ENCODE data around the gene TM4SF5. TPM values are rescaled to one million over a fixed set of nuclear protein-coding genes. Genes with fewer than 3 reads are reported as not detected.

TM4SF5 gene
- polyA plus RNA-seq, 3 donors = not detected

- WGBS (ENCODE audit: insufficient coverage) = 73% methylated on average over 7 of the region's 10 CpGs
- no peak overlapping the region for H3K4me3 Mint-ChIP-seq
- peaks cover 21 to 25% of the 10 kb centered on the region in 2 donors for H3K36me3 Mint-ChIP-seq
- TF ChIP-seq CTCF (IDR thresholded peaks at IDR 0.05) = no peak
- no peaks in the 10 kb centered on the region for H4K20me1 ChIP-seq (ENCODE audit: insufficient read depth, low read length)
- peaks cover 12 to 14% of the 10 kb centered on the region in 2 donors for H3K4me1 ChIP-seq (ENCODE audit: control insufficient read depth in 1 of 2, insufficient read depth in 2 of 2, low read length in 2 of 2)
- H3K36me3 ChIP-seq (replicated peaks in 1 of 2; ENCODE audit: control insufficient read depth in 1 of 2, insufficient read depth in 2 of 2, low read length in 2 of 2) = peaks cover 16 to 20% of the 10 kb centered on the region in 2 donors
- H3K27me3 ChIP-seq (ENCODE audit: control insufficient read depth in 2 of 2, insufficient read depth in 2 of 2, low read length in 2 of 2) = peaks cover 0 to 6% of the 10 kb centered on the region in 2 donors
- no peak overlapping the region for H3K4me3 ChIP-seq (replicated peaks in 1 of 3; ENCODE audit: low read depth in 2 of 3, low read length in 3 of 3)
- no peak overlapping the region for H2AFZ ChIP-seq (ENCODE audit: insufficient read depth, low read depth, low read length, poor library complexity, severe bottlenecking)
- no peak overlapping the region for H3K27ac Mint-ChIP-seq
- H3K9me3 Mint-ChIP-seq = peaks cover 0 to 4% (median 0%) of the 10 kb centered on the region in 7 donors
- H3K4me2 ChIP-seq (replicated peaks; ENCODE audit: extremely low read depth, low read length, poor library complexity, severe bottlenecking) = no peak overlapping the region
- peaks cover 11 to 18% (median 15%) of the 10 kb centered on the region in 3 donors for H3K27me3 Mint-ChIP-seq (ENCODE audit: low read depth in 3 of 3)
- peaks cover 15% of the 10 kb centered on the region for H3K79me2 ChIP-seq (ENCODE audit: insufficient read depth, low read length)
- no peak overlapping the region for H3K9ac ChIP-seq (ENCODE audit: insufficient read depth, low read length, poor library complexity, severe bottlenecking)
- intact Hi-C loops (cut with micrococcal nuclease) = no loop called here
- no peak overlapping the region for H3K27ac ChIP-seq (ENCODE audit: low read depth in 1 of 2, low read length in 2 of 2)
- no peaks in the 10 kb centered on the region for H3K9me3 ChIP-seq (replicated peaks in 1 of 2; ENCODE audit: control insufficient read depth in 1 of 2, insufficient read depth in 1 of 2, low read length in 2 of 2)
- no peak for DNase-seq
- H3K4me1 Mint-ChIP-seq = peaks cover 12% of the 10 kb centered on the region
These were observed 28.9 kb downstream of the TM4SF5 start for GRCh38 chr17:4800462-4801196.

GRCh38 chr17:4802228-4802627, 30.5 kb downstream of the TM4SF5 start, which contains the start of gene C17orf114:
Gene C17orf114 (minus strand): TSS chr17:4802328.
- TF ChIP-seq CTCF (IDR thresholded peaks at IDR 0.05) = no peak
- Histone ChIP-seq H3K4me2 (replicated peaks; ENCODE audit: extremely low read depth, low read length, poor library complexity, severe bottlenecking) (no peak within 1 kb of the TSS), H3K9ac (ENCODE audit: insufficient read depth, low read length, poor library complexity, severe bottlenecking) (no peak within 1 kb of the TSS), H3K4me3 (replicated peaks in 1 of 3; ENCODE audit: low read depth in 2 of 3, low read length in 3 of 3) (no peak within 1 kb of the TSS), H4K20me1 (ENCODE audit: insufficient read depth, low read length) (no peaks in the 10 kb centered on the region), H3K27ac (ENCODE audit: low read depth in 1 of 2, low read length in 2 of 2) (no peak within 1 kb of the TSS), H3K9me3 (replicated peaks in 1 of 2; ENCODE audit: control insufficient read depth in 1 of 2, insufficient read depth in 1 of 2, low read length in 2 of 2) (no peaks in the 10 kb centered on the region), H3K4me1 (ENCODE audit: control insufficient read depth in 1 of 2, insufficient read depth in 2 of 2, low read length in 2 of 2) (peaks cover under 1 to 4% of the 10 kb centered on the region in 2 donors), H2AFZ (ENCODE audit: insufficient read depth, low read depth, low read length, poor library complexity, severe bottlenecking) (no peak within 1 kb of the TSS), H3K27me3 (ENCODE audit: control insufficient read depth in 2 of 2, insufficient read depth in 2 of 2, low read length in 2 of 2) (peaks cover 3 to 15% of the 10 kb centered on the region in 2 donors), H3K79me2 (ENCODE audit: insufficient read depth, low read length) (peaks cover 3% of the 10 kb centered on the region), H3K36me3 (replicated peaks in 1 of 2; ENCODE audit: control insufficient read depth in 1 of 2, insufficient read depth in 2 of 2, low read length in 2 of 2) (peaks cover 15 to 19% of the 10 kb centered on the region in 2 donors)
- intact Hi-C loops (cut with micrococcal nuclease) = no loop called here
- Mint-ChIP-seq H3K27ac (peak within 1 kb of the TSS in 1 of 7 donors; percentile 38), H3K9me3 (peaks cover 0 to 3% (median 0%) of the 10 kb centered on the region in 7 donors), H3K27me3 (ENCODE audit: low read depth in 3 of 3) (peaks cover 19 to 26% (median 20%) of the 10 kb centered on the region in 3 donors), H3K4me3 (no peak within 1 kb of the TSS), H3K4me1 (peaks cover 5% of the 10 kb centered on the region), H3K36me3 (peaks cover 25% of the 10 kb centered on the region in 2 donors)
- DNase-seq = no peak
- 97% methylated on average over 3 of the region's 9 CpGs for WGBS (ENCODE audit: insufficient coverage)
